Fibroblast of skin of abdomen (primary cell): ENCODE measurements around the gene PI4KA.
"Not testable (repeated sequence)": the region's sequence is repeated elsewhere in the genome, so short reads cannot be mapped to it uniquely, and the experiment has no call there.

Experiments
- DNase-seq: peaks from one replicate; pipeline ENCODE4 v3.0.0-alpha.2; 2013

The PI4KA gene

GRCh38 chr22:20690586-20691317 is 167.9 kb downstream of the PI4KA start:
- not testable (repeated sequence) for DNase-seq

GRCh38 chr22:20687356-20688172 is 171.0 kb downstream of the PI4KA start:
- DNase-seq = not testable (repeated sequence)

- DNase-seq = not testable (repeated sequence)
These were observed 172.8 kb downstream of the PI4KA start for GRCh38 chr22:20685764-20686163.

- not testable (repeated sequence) for DNase-seq
These were observed 179.7 kb downstream of the PI4KA start for GRCh38 chr22:20678792-20679435.

- no peak for DNase-seq
These were observed 180.8 kb downstream of the PI4KA start for GRCh38 chr22:20677684-20678242.

GRCh38 chr22:20675613-20676012 is 183.0 kb downstream of the PI4KA start:
- not testable (repeated sequence) for DNase-seq

GRCh38 chr22:20674998-20675397 is 183.6 kb downstream of the PI4KA start:
- no peak for DNase-seq

GRCh38 chr22:20673295-20674195 is 185.1 kb downstream of the PI4KA start:
- no peak for DNase-seq

GRCh38 chr22:20672732-20673131 is 185.9 kb downstream of the PI4KA start:
- DNase-seq = no peak

GRCh38 chr22:20672082-20672424 is 186.6 kb downstream of the PI4KA start:
- DNase-seq = no peak

GRCh38 chr22:20671409-20672081 is 187.1 kb downstream of the PI4KA start:
- no peak for DNase-seq

- not testable (repeated sequence) for DNase-seq
These were observed 188.0 kb downstream of the PI4KA start for GRCh38 chr22:20670457-20671261.

GRCh38 chr22:20669884-20670283 is 188.7 kb downstream of the PI4KA start:
- not testable (repeated sequence) for DNase-seq

GRCh38 chr22:20669471-20669870 is 189.1 kb downstream of the PI4KA start:
- not testable (repeated sequence) for DNase-seq

- DNase-seq = not testable (repeated sequence)
These were observed 189.8 kb downstream of the PI4KA start for GRCh38 chr22:20668769-20669168.

- DNase-seq = not testable (repeated sequence)
These were observed 190.4 kb downstream of the PI4KA start for GRCh38 chr22:20668226-20668625.

GRCh38 chr22:20667548-20667947 is 191.1 kb downstream of the PI4KA start:
- DNase-seq = not testable (repeated sequence)

GRCh38 chr22:20666560-20666959 is 192.1 kb downstream of the PI4KA start:
- no peak for DNase-seq

- DNase-seq = no peak
These were observed 194.0 kb downstream of the PI4KA start for GRCh38 chr22:20664594-20664959.

- no peak for DNase-seq
These were observed 194.5 kb downstream of the PI4KA start for GRCh38 chr22:20663941-20664593.
